K562 (cell line): ENCODE results near the gene TMEM209. TPM values are rescaled to one million over a fixed set of nuclear protein-coding genes. Genes with fewer than 3 reads are reported as not detected.
A peak's percentile ranks its signal among the peaks of the same experiment; 100 is the strongest.

Experiments used
- ATAC-seq: fragments of 200-7000 bp; cut with Tn5 transposase; 3 replicates; pipeline ENCODE4 v1.9.1; 2020; ENCODE audit warnings: moderate library complexity
- BruUV-seq: library from RNA; stranded (reverse); fragments of 400-500 nt; replicated peaks from 2 replicates; lab custom pipeline; 2021; lab: Mats Ljungman, UMichigan
- CTCF ChIA-PET: fragments of 300-600 bp; formaldehyde crosslinking; extraction: SDS; loops from one replicate; lab custom pipeline; 2021; ENCODE audit warnings: low intra/inter-chr PET ratio; lab: Yijun Ruan, JAX
- POLR2A ChIA-PET: fragments of 300-600, 350-650 bp; sonication (Branson Sonifier 250); formaldehyde crosslinking; extraction: SDS; loops from one replicate; lab custom pipeline; 2021; ENCODE audit warnings: antibody characterized with exemption, inconsistent platforms; lab: Yijun Ruan, JAX
- DNase-seq, 4 experiments: peaks; one replicate each; pipeline versions ENCODE4 v3.0.0 to v3.0.0-alpha.2; 2011 to 2018; ENCODE audit warnings: low spot score in 3 of 4, mixed read lengths in 3 of 4; ENCODE audit errors: extremely low read depth in 1 of 4
- FAIRE-seq: peaks from 2 replicates; lab custom pipeline; 2011; peaks lifted over from hg19 to GRCh38; lab: Jason Lieb, UNC
- H2AFZ ChIP-seq: 2 replicates; pipeline ENCODE4 v1.6.0; 2011; ENCODE audit warnings: low read depth, low read length, control low read depth, inconsistent platforms
- H3K27ac ChIP-seq: fragments of 200-600 bp; 3 replicates; pipeline ENCODE4 v1.8.0; 2011; ENCODE audit warnings: low read depth, mild to moderate bottlenecking, control low read depth, inconsistent platforms, low read length, moderate library complexity, mixed read lengths; ENCODE audit errors: extremely low read depth
- H3K27me3 ChIP-seq, 2 experiments: fragments of 300-600 bp in 1 of 2; 2 replicates in 1 of 2; 3 replicates in 1 of 2; pipeline versions ENCODE4 v1.6.0 to v1.8.0; 2011; ENCODE audit warnings: inconsistent platforms in 2 of 2, low read length in 2 of 2, mild to moderate bottlenecking in 1 of 2, mixed read lengths in 1 of 2, moderate library complexity in 1 of 2; ENCODE audit not compliant: control insufficient read depth in 2 of 2, insufficient read depth in 2 of 2
- H3K36me3 ChIP-seq: fragments of 300-600 bp; 3 replicates; pipeline ENCODE4 v1.8.0; 2011; ENCODE audit warnings: mild to moderate bottlenecking, low read length, inconsistent platforms; ENCODE audit not compliant: control insufficient read depth, insufficient read depth
- H3K4me1 ChIP-seq, 2 experiments: fragments of 200-600 bp in 1 of 2; replicated peaks in 1 of 2; 2 replicates in 1 of 2; 3 replicates in 1 of 2; pipeline versions ENCODE4 v1.5.1 to v1.8.0; 2011; ENCODE audit warnings: inconsistent platforms in 2 of 2, low read length in 2 of 2, mild to moderate bottlenecking in 1 of 2, mixed read lengths in 1 of 2, moderate library complexity in 1 of 2; ENCODE audit not compliant: control insufficient read depth in 2 of 2, insufficient read depth in 2 of 2
- H3K4me2 ChIP-seq: 2 replicates; pipeline ENCODE4 v1.6.1; 2011; ENCODE audit warnings: low read length, control low read depth, inconsistent platforms, mixed read lengths; ENCODE audit not compliant: insufficient read depth
- H3K4me3 ChIP-seq: fragments of 200-600 bp; sonication (generic), shearing (Covaris generic); 2 replicates; pipeline ENCODE4 v1.5.1; 2016; ENCODE audit warnings: control low read depth, inconsistent platforms
- H3K79me2 ChIP-seq: fragments of 200-600 bp; 3 replicates; pipeline ENCODE4 v1.8.0; 2011; ENCODE audit warnings: low read length, inconsistent platforms; ENCODE audit not compliant: control insufficient read depth, insufficient read depth
- H3K9ac ChIP-seq, 2 experiments: 2 replicates each; pipeline versions ENCODE4 v1.6.0 to v1.6.1; 2011; ENCODE audit warnings: low read depth in 2 of 2, low read length in 2 of 2, control low read depth in 1 of 2, inconsistent platforms in 1 of 2, mild to moderate bottlenecking in 1 of 2, mixed read lengths in 1 of 2; ENCODE audit not compliant: insufficient read depth in 1 of 2
- H3K9me1 ChIP-seq: one replicate; pipeline ENCODE4 v1.6.0; 2011; ENCODE audit warnings: inconsistent platforms, mild to moderate bottlenecking, low read length, moderate library complexity; ENCODE audit not compliant: control insufficient read depth, insufficient read depth
- H3K9me3 ChIP-seq: replicated peaks from 2 replicates; pipeline ENCODE4 v1.5.1; 2011; ENCODE audit warnings: low read depth, low read length, inconsistent platforms; ENCODE audit not compliant: control insufficient read depth, insufficient read depth
- H4K20me1 ChIP-seq: replicated peaks from 2 replicates; pipeline ENCODE4 v1.6.1; 2011; ENCODE audit warnings: low read length, inconsistent platforms, mixed read lengths; ENCODE audit not compliant: control insufficient read depth, insufficient read depth
- BRF2 ChIP-seq: IDR thresholded peaks from 3 replicates; pipeline ENCODE4 v1.6.1; 2011; ENCODE audit warnings: borderline replicate concordance, mild to moderate bottlenecking; ENCODE audit not compliant: insufficient read length, insufficient read depth
- CEBPB ChIP-seq: fragments of 450-650 bp; IDR thresholded peaks from 2 replicates; pipeline ENCODE4 v1.6.1; 2016; ENCODE audit warnings: missing genetic modification characterization, missing compliant biosample characterization
- ESRRB ChIP-seq: fragments of 250-450 bp; sonication (Bioruptor Pico); IDR thresholded peaks from 2 replicates; pipeline ENCODE4 v1.5.0; 2020; ENCODE audit warnings: mild to moderate bottlenecking, moderate library complexity, borderline replicate concordance
- FOXA1 ChIP-seq: fragments of 450-650 bp; IDR thresholded peaks from 2 replicates; pipeline ENCODE4 v1.6.1; 2016; ENCODE audit warnings: mild to moderate bottlenecking, borderline replicate concordance
- HOXB6 ChIP-seq: fragments of 250-450 bp; sonication (Bioruptor Pico); IDR thresholded peaks from 2 replicates; pipeline ENCODE4 v1.5.1; 2022; ENCODE audit warnings: mild to moderate bottlenecking, borderline replicate concordance
- MLLT1 ChIP-seq, 2 experiments: fragments of 450-650 bp; IDR thresholded peaks; 2 replicates each; pipeline ENCODE4 v1.6.1; 2016
- MXI1 ChIP-seq: IDR thresholded peaks from 2 replicates; pipeline ENCODE4 v1.6.1; 2011; ENCODE audit warnings: low read depth, mild to moderate bottlenecking, improper control_type of control experiment, low read length
- SFPQ ChIP-seq: fragments of 200-400 bp; formaldehyde crosslinking; IDR thresholded peaks from 2 replicates; pipeline ENCODE4 v1.6.1; 2017; ENCODE audit warnings: mild to moderate bottlenecking, low read depth, low read length, moderate library complexity
- ZBTB33 ChIP-seq: sonication (generic); formaldehyde crosslinking; IDR thresholded peaks from 2 replicates; pipeline ENCODE4 v1.8.1; 2023; ENCODE audit warnings: mild to moderate bottlenecking, missing genetic modification reagents
- ZNF57 ChIP-seq: fragments of 450-650 bp; formaldehyde crosslinking; IDR thresholded peaks from 2 replicates; pipeline ENCODE4 v1.4.0; 2020; ENCODE audit warnings: mild to moderate bottlenecking, moderate library complexity
- ZNF76 ChIP-seq: fragments of 250-450 bp; sonication (Bioruptor Pico); IDR thresholded peaks from 2 replicates; pipeline ENCODE4 v1.4.0; 2020; ENCODE audit warnings: mild to moderate bottlenecking, moderate library complexity, borderline replicate concordance
- WGBS: fragments of 100-300 bp; shearing (Covaris generic); methylation state at CpG from one replicate; pipeline ENCODE4 v1.1.6; 2016; ENCODE audit warnings: low coverage, mixed read lengths; ENCODE audit not compliant: insufficient coverage; ENCODE audit errors: missing lambda C conversion rate; 5-methylcytosine and 5-hydroxymethylcytosine counted together
- in situ Hi-C: fragments of 300-500 bp; cut with MboI; formaldehyde crosslinking; loops from 4 replicates; pipeline ENCODE4 v1.15.0; 2018; ENCODE audit warnings: inconsistent platforms, mixed read lengths
- intact Hi-C: fragments of 100-400 bp; cut with micrococcal nuclease; formaldehyde crosslinking; loops from 2 replicates; pipeline ENCODE4 v1.14.2; 2022
- polyA plus RNA-seq, 8 experiments: library from polyadenylated mRNA; depleted of rRNA in 4 of 8; stranded (reverse) in 5 of 8; unstranded in 3 of 8; fragments of >200 nt; fragmentation: Nextera tagmentation in 2 of 8; fragmentation: Illumina TruSeq in 1 of 8; extraction: Ambion mirVana in 2 of 8; extraction: Trizol in 1 of 8; gene quantifications; 2 replicates each; pipeline versions ENCODE4 v1.2.1 to v1.2.3, GENCODE V29; 2011 to 2014; ENCODE audit warnings: inconsistent platforms in 1 of 8, missing spikeins in 1 of 8
- total RNA-seq, 7 experiments: library from RNA; depleted of rRNA in 6 of 7; stranded (reverse); fragments of >200 nt in 6 of 7; fragmentation: Illumina TruSeq in 2 of 7; extraction: Trizol in 2 of 7; gene quantifications; 2 replicates each; pipeline versions ENCODE4 v1.2.1 to v1.2.3, GENCODE V29; 2011 to 2021; ENCODE audit warnings: low replicate concordance in 1 of 7

The TMEM209 gene
- total and polyA plus RNA-seq, 9 of the 15 experiments (the other 6 are each of a cell fraction or from before 2014, with no cell fraction given) = 36.8 to 116 (median 76.6) TPM

DNA sequence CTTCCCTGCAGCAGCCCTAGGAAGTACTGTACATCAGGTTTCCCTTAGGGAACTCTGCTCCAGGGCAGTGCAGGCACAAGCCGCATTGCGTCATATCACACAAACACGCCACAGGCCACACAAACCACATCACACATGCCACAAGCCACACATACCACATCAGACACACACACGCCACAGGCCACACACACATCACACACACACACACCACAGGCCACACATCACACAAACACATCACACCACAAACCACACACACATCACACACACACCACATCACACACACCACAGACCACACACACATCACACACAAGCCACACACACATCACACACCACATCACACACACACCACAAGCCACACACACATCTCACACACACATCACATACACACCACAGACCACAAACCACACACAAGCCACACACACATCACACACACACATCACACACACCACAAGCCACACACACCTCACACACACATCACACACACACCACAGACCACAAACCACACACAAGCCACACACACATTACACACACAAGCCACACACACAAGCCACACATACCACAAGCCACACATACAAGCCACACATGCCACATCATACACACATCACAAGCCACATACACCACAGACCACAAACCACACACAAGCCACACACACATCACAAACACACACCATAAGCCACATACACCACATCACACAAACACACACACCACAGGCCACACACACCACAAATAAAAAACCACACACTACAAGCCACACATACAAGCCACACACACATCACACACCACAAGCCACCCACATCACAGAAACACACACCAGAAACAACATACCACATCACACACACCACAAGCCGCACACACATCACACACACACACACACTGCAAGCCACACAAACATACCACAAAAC is 53.4 kb downstream of the TMEM209 start:
- Histone ChIP-seq H2AFZ (no peak overlapping the region; the same call in 1 of the 2 replicates), H3K9ac (no peak overlapping the region), H3K9me3 (peaks cover 12% of the 10 kb centered on the region), H4K20me1 (no peaks in the 10 kb centered on the region), H3K27me3 (no peaks in the 10 kb centered on the region; a peak in 1 of 5 replicates), H3K4me1 (peaks cover 1 to 58% of the 10 kb centered on the region in 2 experiments; a peak in 3 of 5 replicates), H3K4me3 (no peak overlapping the region), H3K79me2 (no peaks in the 10 kb centered on the region), H3K4me2 (no peak overlapping the region), H3K36me3 (no peaks in the 10 kb centered on the region; the same call in 2 of the 3 replicates), H3K9me1 (no peaks in the 10 kb centered on the region), H3K27ac (peak overlapping the region; percentile 45; the same call in 2 of the 3 replicates)
- peak in 1 of 4 experiments; percentile 21 for DNase-seq
- in situ Hi-C loops (no loop called here), intact Hi-C loops (no loop called here)
- CTCF ChIA-PET = no interaction called here
- no TSS peak for BruUV-seq
- POLR2A ChIA-PET = interaction anchor here (1.0 kb wide), 1 partner anchor 21 kb away, joined by 3 read pairs; no protein-coding TSS in a partner anchor
- ATAC-seq = no peak
- FAIRE-seq = peak; percentile 92
- WGBS = 92% methylated on average over 5 of the region's 5 CpGs
- TF ChIP-seq ZNF57 (CRISPR knock-in tag) (no peak), MLLT1 (IDR thresholded peaks at IDR 0.05) (peak; percentile 16 to 60; a peak in 2 of 4 replicates), ZBTB33 (CRISPR knock-in tag) (peak; percentile 89), CEBPB (tag) (peak; percentile 93), SFPQ (no peak), HOXB6 (no peak), ZNF76 (CRISPR knock-in tag) (no peak), MXI1 (no peak), FOXA1 (no peak), ESRRB (CRISPR knock-in tag) (no peak), BRF2 (no peak)
